GM06990 (cell line): ENCODE data around the gene IGFL2.

Source experiments
- DNase-seq: peaks from one replicate; pipeline ENCODE4 v3.0.0-alpha.2; 2011; ENCODE audit not compliant: insufficient read length; ENCODE audit errors: extremely low read depth
- H3K27me3 ChIP-seq: replicated peaks from 2 replicates; pipeline ENCODE4 v1.6.0; 2011; ENCODE audit warnings: low read length; ENCODE audit not compliant: control insufficient read depth, insufficient read depth
- H3K36me3 ChIP-seq: 2 replicates; pipeline ENCODE4 v1.5.1; 2011; ENCODE audit warnings: low read length; ENCODE audit not compliant: control insufficient read depth, insufficient read depth
- H3K4me3 ChIP-seq: replicated peaks from 2 replicates; pipeline ENCODE4 v1.5.1; 2011; ENCODE audit warnings: low read depth, mild to moderate bottlenecking, control low read depth, low read length
- CTCF ChIP-seq: IDR thresholded peaks from 2 replicates; pipeline ENCODE4 v1.5.1; 2011; ENCODE audit warnings: low read length, control low read depth, mild to moderate bottlenecking, inconsistent platforms; ENCODE audit not compliant: insufficient read depth, poor library complexity, severe bottlenecking

Gene IGFL2

DNA sequence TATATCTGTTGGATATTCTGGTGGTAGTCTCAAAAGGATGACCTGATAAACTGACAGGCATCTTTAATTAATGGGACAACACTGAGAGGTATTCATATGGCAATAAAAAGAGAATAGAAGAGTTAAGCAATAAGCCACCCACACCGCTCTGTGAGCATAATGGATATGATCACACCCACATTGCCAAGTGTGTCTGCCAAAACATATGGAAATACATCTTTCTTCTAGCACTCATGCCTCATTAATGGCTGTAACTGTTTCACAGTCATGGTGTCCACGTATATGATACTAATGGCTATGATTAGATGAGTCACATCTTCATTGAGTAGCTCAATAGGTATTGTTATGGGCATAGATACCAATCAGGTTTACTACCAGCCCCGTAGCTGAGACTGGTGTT lies 36.7 kb upstream of the IGFL2 start:
- DNase-seq = no peak
- TF ChIP-seq CTCF = no peak

DNA sequence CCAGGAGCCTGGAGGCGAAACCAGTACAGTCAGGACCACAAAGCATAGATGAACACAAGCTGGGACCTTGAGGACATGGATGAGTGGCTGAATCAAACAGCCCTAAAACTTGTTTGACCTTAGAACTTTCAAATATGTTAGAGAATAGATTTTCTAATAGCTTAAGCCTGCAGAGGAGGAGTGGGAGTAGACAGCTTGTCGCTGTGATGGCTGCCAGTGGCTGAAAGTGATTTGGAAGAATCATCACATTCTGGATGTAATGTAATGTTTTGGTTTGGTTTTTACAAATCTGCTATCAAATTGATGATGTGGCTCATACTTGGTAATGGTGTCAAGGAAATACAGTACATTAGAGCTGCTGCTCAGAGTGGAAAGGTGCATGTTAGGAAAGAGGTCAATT lies 35.5 kb upstream of the IGFL2 start:
- H3K27me3 ChIP-seq = no peaks in the 10 kb centered on the region
- H3K4me3 ChIP-seq = no peak overlapping the region
- no peak for TF ChIP-seq CTCF
- no peak for DNase-seq
- no peaks in the 10 kb centered on the region for H3K36me3 ChIP-seq

More for the DNA sequence above, 36.7 kb upstream of the IGFL2 start:
- Histone ChIP-seq H3K27me3 (no peaks in the 10 kb centered on the region), H3K36me3 (no peaks in the 10 kb centered on the region), H3K4me3 (no peak overlapping the region)

DNA sequence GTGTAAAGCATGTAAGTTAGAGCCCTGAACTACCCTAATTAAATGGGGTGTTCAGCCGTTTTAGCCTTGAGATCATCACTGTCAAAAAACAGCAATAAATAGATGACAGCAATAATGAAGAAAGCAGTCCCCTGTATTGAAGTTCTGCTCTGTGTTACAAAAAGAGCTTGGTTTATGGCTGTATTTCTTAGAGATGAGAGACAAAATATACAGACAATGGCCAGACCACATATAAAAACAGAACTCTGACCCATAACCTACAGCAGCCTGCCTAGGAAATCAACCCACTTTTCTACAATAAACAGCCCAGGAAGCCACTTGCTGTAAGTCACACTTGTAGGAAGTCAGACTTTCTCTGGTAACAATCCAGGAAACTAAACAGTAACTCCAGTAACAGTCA lies 34.3 kb upstream of the IGFL2 start:
- H3K36me3 ChIP-seq = no peaks in the 10 kb centered on the region
- H3K27me3 ChIP-seq = no peaks in the 10 kb centered on the region; the same call in 1 of the 2 replicates
- TF ChIP-seq CTCF = no peak
- DNase-seq = no peak
- no peak overlapping the region for H3K4me3 ChIP-seq

DNA sequence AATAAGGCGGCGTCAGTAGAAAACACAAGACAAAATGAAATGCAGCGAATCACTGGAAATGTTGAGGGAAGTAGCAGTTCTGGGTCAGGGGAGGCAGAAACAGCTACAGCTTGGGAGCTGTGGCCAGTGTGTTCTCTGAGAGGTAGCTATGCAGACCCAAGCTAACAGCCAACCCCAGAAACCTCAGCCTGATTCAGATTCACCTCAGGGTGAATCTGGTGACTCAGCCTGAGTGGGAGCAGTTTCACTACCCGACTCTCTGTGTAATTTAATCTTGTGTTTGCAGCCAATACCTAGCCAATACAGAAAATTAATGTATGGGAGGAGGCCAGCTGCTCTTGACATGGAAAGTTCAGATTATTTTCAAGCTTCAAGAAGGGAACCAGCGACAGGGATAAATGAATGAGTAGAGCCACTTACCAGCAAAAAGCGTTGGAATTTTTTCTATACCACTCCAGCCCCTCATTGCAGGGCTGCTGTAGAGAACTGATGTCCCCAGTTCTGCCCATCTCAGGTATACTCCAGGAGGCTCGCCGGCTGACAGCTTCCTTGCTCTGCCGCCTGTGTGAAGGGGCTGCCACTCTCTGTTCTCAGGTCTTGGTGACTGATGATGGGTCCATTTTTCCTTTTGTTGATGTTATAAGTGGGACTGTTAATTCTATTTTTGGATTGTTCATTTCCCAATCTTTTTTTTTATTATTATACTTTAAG lies 32.5 kb upstream of the IGFL2 start:
- Histone ChIP-seq H3K36me3 (no peaks in the 10 kb centered on the region), H3K4me3 (no peak overlapping the region), H3K27me3 (no peaks in the 10 kb centered on the region; the same call in 1 of the 2 replicates)
- TF ChIP-seq CTCF = no peak
- DNase-seq = no peak

- no peak for TF ChIP-seq CTCF
- no peaks in the 10 kb centered on the region; the same call in 1 of the 2 replicates for H3K27me3 ChIP-seq
- DNase-seq = no peak
- H3K4me3 ChIP-seq = no peak overlapping the region
- no peaks in the 10 kb centered on the region for H3K36me3 ChIP-seq
These were observed 31.9 kb upstream of the IGFL2 start for GRCh38 chr19:46116121-46116520.

- DNase-seq = no peak
- no peak for TF ChIP-seq CTCF
- H3K36me3 ChIP-seq = no peaks in the 10 kb centered on the region
- H3K4me3 ChIP-seq = no peak overlapping the region
- no peaks in the 10 kb centered on the region; the same call in 1 of the 2 replicates for H3K27me3 ChIP-seq
These were observed 29.9 kb upstream of the IGFL2 start for GRCh38 chr19:46118136-46118535.
